ACC112 (cell line): ENCODE data around the gene ASPHD2.
A peak's percentile ranks its signal among the peaks of the same experiment; 100 is the strongest.

Source experiments
- H2AFZ ChIP-seq: fragments of 200-600 bp; sonication (generic); one replicate; pipeline ENCODE4 v1.6.0; 2017; ENCODE audit warnings: antibody characterized with exemption, low read length; ENCODE audit not compliant: unreplicated experiment
- H3K27ac ChIP-seq: fragments of 200-600 bp; sonication (generic); 2 replicates; pipeline ENCODE4 v1.5.1; 2014; ENCODE audit warnings: low read depth, mild to moderate bottlenecking, antibody characterized with exemption, low read length, moderate library complexity
- H3K27me3 ChIP-seq: fragments of 200-600 bp; sonication (generic); 2 replicates; pipeline ENCODE4 v1.6.1; 2014; ENCODE audit warnings: mild to moderate bottlenecking, antibody characterized with exemption, low read length, moderate library complexity, mixed read lengths; ENCODE audit not compliant: insufficient read depth
- H3K36me3 ChIP-seq: fragments of 200-600 bp; sonication (generic); 2 replicates; pipeline ENCODE4 v1.6.1; 2016; ENCODE audit warnings: mild to moderate bottlenecking, antibody characterized with exemption, low read length, moderate library complexity, mixed read lengths; ENCODE audit not compliant: insufficient read depth
- H3K4me1 ChIP-seq: fragments of 200-600 bp; sonication (generic); one replicate; pipeline ENCODE4 v1.6.1; 2016; ENCODE audit warnings: low read length, mixed read lengths; ENCODE audit not compliant: insufficient read depth, unreplicated experiment, control insufficient read depth
- H3K4me3 ChIP-seq: fragments of 200-600 bp; sonication (generic); 2 replicates; pipeline ENCODE4 v1.5.1; 2014; ENCODE audit warnings: mild to moderate bottlenecking, low read depth, low read length
- H3K79me2 ChIP-seq: fragments of 200-600 bp; sonication (generic); one replicate; pipeline ENCODE4 v1.6.0; 2016; ENCODE audit warnings: low read length; ENCODE audit not compliant: control insufficient read depth, unreplicated experiment, insufficient read depth

ASPHD2 gene, protein sequence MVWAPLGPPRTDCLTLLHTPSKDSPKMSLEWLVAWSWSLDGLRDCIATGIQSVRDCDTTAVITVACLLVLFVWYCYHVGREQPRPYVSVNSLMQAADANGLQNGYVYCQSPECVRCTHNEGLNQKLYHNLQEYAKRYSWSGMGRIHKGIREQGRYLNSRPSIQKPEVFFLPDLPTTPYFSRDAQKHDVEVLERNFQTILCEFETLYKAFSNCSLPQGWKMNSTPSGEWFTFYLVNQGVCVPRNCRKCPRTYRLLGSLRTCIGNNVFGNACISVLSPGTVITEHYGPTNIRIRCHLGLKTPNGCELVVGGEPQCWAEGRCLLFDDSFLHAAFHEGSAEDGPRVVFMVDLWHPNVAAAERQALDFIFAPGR

GRCh38 chr22:26428515-26429457, at the start of gene ASPHD2:
Gene ASPHD2, plus strand, starts transcription at chr22:26429260. Its CDS starts 4,356 bp downstream, at chr22:26433616.
- peaks cover 11% of the 10 kb centered on the region for H3K27me3 ChIP-seq
- no peaks in the 10 kb centered on the region for H3K79me2 ChIP-seq
- peak within 1 kb of the TSS; percentile 94 for H2AFZ ChIP-seq
- H3K27ac ChIP-seq = 0 out of 2 replicates have a peak within 1 kb of the TSS, but pooled peaks have one; percentile 3
- peaks cover 4% of the 10 kb centered on the region for H3K4me1 ChIP-seq
- no peaks in the 10 kb centered on the region for H3K36me3 ChIP-seq
- H3K4me3 ChIP-seq = peak within 1 kb of the TSS; percentile 80

DNA sequence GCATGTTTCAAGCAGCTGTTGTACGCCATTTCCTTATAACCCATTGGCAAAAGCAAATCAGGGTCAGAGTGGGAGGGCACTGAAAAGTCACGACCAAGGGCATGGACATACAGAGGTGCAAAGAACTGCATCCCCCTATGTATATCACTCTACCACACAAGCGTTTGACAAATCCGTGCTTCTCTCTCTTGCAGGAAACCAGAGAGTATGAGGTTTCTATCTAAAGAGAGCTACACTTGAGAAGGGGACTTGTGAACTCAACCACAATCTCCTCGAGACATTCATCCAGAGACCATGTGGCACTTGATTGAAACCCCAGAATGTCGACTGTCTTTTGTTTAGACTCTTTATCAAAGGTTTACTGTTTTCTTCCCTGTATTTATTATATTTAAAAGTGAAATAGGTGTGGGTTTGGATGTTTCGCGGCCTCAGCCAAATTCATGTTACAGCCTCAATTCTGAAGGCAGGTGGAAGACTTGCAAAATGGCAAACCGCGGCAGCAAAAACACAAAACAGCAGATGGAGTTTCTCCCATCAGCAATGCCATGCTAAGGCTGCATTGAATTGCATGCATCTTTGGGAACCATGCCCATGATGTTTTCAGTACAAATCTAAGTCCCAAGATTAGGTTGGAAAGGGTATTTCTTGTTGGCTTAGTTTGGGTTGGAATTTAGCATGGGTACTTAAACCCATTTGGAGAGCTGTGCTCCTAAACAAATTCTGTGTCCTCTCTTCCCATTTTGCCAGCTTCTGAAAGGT, 48.8 kb upstream of the ASPHD2 start:
- no peaks in the 10 kb centered on the region for H3K36me3 ChIP-seq
- H3K4me1 ChIP-seq = no peaks in the 10 kb centered on the region
- H3K79me2 ChIP-seq = no peaks in the 10 kb centered on the region
- no peak overlapping the region for H2AFZ ChIP-seq
- H3K27ac ChIP-seq = no peak overlapping the region
- H3K27me3 ChIP-seq = peaks cover 81% of the 10 kb centered on the region
- no peak overlapping the region for H3K4me3 ChIP-seq

DNA sequence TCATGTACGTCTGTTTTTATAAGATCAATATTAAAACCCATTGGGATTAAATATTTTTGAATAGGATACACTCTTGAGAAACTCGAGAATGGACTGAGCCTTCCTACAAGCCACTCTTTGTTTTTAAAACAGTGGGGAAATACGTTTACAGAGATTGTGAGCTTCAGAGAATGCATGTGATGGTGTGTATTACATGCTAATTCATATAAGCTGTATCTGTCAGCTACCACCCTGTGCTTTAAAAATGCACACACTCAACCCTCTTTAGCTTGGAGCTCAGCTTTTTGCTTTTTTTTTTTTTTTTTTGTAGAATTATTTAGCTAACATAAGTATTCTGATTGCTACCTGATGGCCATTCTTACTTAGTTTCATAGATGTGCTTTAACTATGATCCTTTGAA, 46.3 kb upstream of the ASPHD2 start:
- Histone ChIP-seq H3K4me1 (no peaks in the 10 kb centered on the region), H2AFZ (no peak overlapping the region), H3K36me3 (no peaks in the 10 kb centered on the region), H3K27ac (no peak overlapping the region), H3K4me3 (no peak overlapping the region), H3K27me3 (peaks cover 72% of the 10 kb centered on the region), H3K79me2 (no peaks in the 10 kb centered on the region)

DNA sequence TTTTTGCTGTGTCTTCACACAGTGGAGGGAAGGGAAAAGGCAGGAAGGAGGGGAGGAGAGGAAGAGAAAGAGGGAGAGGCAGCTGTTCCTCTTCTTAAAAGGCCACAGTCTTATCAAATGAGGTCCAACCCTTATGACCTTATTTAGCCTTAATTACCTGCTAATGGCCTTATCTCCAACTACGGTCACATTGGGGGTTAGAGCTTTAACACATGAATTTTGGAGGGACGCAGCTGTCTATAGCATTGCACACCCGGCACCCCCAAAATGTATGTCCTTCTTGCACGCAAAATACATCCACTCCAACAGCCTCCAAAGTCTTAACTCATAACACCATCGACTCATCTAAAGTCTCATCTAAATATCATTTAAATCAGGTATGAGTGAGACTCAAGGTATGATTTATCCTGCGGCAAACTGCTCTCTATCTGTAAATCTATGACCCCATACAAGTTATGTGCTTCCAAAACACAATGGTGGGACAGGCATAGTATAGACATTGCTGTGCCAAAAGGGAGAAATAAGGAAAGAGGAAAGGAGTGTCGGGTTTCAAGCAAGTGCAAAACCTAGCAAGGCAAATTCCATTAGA, 45.0 kb upstream of the ASPHD2 start:
- peaks cover 68% of the 10 kb centered on the region for H3K27me3 ChIP-seq
- no peak overlapping the region for H3K4me3 ChIP-seq
- H3K79me2 ChIP-seq = no peaks in the 10 kb centered on the region
- no peaks in the 10 kb centered on the region for H3K36me3 ChIP-seq
- no peak overlapping the region for H3K27ac ChIP-seq
- no peak overlapping the region for H2AFZ ChIP-seq
- no peaks in the 10 kb centered on the region for H3K4me1 ChIP-seq

GRCh38 chr22:26385164-26385563, 43.9 kb upstream of the ASPHD2 start:
- H3K4me1 ChIP-seq = no peaks in the 10 kb centered on the region
- peaks cover 58% of the 10 kb centered on the region for H3K27me3 ChIP-seq
- no peak overlapping the region for H3K27ac ChIP-seq
- H3K4me3 ChIP-seq = no peak overlapping the region
- no peak overlapping the region for H2AFZ ChIP-seq
- H3K79me2 ChIP-seq = no peaks in the 10 kb centered on the region
- H3K36me3 ChIP-seq = no peaks in the 10 kb centered on the region

DNA sequence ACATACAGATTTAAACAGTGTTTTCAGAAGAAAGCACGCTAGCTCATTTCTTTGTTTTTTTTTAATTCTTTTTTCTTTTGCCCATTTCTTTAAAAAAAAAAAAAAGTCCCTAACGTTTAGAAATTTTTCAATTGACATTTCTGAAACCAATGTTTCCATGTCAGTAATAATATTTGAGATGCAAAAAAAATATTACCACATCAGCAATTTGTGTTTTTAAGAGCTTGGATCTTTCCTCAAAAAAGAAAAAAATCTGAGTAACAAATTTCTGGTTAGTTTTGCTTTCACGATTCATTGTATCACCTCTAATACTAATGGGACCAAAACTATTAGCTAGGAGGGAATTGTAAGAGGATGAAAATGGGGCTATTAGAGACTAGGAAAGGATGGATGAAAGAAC, 39.9 kb upstream of the ASPHD2 start:
- Histone ChIP-seq H3K4me1 (no peaks in the 10 kb centered on the region), H3K79me2 (no peaks in the 10 kb centered on the region), H2AFZ (no peak overlapping the region), H3K27me3 (peaks cover 21% of the 10 kb centered on the region), H3K27ac (no peak overlapping the region), H3K4me3 (no peak overlapping the region), H3K36me3 (no peaks in the 10 kb centered on the region)

DNA sequence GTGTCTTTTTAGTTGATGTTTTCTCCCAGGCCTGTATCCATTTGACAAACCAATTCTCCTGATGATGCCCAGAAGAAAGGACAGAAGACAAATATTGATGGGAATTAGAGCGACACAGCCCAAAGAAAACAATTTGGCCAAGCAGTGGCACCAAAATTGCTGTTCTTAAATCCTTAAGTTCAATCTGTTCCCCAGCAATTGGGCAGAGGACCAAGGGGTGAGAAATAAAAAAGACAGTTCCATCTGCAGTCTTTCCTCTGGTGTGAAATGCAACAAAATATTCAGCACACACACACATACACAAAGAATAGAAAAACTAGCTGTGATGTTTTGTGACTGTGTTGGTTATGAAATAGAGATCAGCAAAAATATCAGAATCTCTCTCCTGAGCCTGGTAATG, 38.0 kb upstream of the ASPHD2 start:
- Histone ChIP-seq H3K36me3 (no peaks in the 10 kb centered on the region), H3K4me1 (no peaks in the 10 kb centered on the region), H3K27me3 (peaks cover 10% of the 10 kb centered on the region; the same call in 1 of the 2 replicates), H3K79me2 (no peaks in the 10 kb centered on the region), H3K27ac (no peak overlapping the region), H3K4me3 (no peak overlapping the region), H2AFZ (no peak overlapping the region)

DNA sequence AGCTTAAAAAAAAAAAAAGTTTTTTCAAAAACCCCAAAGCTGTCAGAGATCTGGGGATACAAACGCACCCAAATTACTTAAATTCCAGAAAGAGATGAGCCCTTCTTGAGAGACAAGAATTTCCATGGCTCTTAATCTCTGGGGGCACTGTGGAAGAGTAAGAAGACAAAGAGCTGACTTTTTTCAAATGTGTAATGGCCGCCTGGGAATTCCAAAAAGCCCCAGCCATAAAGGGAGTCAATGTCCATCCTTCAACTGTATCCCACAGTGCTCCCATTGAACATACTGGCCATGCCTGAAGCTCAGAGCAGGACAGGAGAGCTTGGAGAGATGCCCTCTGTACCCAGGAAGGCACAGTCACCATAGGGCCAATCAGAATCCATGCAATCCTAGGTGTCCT, 37.4 kb upstream of the ASPHD2 start:
- Histone ChIP-seq H3K79me2 (no peaks in the 10 kb centered on the region), H3K27ac (no peak overlapping the region), H3K4me3 (no peak overlapping the region), H3K36me3 (no peaks in the 10 kb centered on the region), H2AFZ (no peak overlapping the region), H3K27me3 (peaks cover 10% of the 10 kb centered on the region; the same call in 1 of the 2 replicates), H3K4me1 (no peaks in the 10 kb centered on the region)

DNA sequence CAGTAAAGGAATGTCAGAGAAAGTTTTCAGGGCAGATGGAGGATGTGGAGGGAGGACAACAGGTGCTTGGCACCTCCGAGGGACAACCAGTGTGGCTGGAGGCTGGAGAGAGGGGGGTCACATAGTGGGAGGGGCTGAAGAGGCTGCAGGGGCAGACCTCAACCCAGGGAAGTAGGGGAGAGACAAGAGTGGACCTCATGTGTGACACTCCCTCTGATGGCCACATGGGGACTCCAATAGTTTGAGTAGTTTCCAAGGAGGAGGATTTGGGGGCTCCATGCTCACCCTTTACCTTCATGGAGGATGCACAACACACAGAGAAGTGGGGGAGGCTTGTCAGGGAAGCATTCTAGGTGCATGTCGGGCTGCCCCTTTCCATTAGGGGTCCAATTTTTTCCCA, 35.1 kb upstream of the ASPHD2 start:
- H3K36me3 ChIP-seq = no peaks in the 10 kb centered on the region
- H3K27me3 ChIP-seq = peaks cover under 1% of the 10 kb centered on the region; the same call in 1 of the 2 replicates
- no peak overlapping the region for H2AFZ ChIP-seq
- no peak overlapping the region for H3K27ac ChIP-seq
- no peaks in the 10 kb centered on the region for H3K79me2 ChIP-seq
- no peaks in the 10 kb centered on the region for H3K4me1 ChIP-seq
- H3K4me3 ChIP-seq = no peak overlapping the region

GRCh38 chr22:26394777-26395176, 34.3 kb upstream of the ASPHD2 start:
- H3K27ac ChIP-seq = no peak overlapping the region

More at GRCh38 chr22:26394777-26395176, 34.3 kb upstream of the ASPHD2 start:
- H3K79me2 ChIP-seq = no peaks in the 10 kb centered on the region
- no peaks in the 10 kb centered on the region for H3K4me1 ChIP-seq
- no peaks in the 10 kb centered on the region for H3K36me3 ChIP-seq
- no peak overlapping the region for H2AFZ ChIP-seq
- no peaks in the 10 kb centered on the region for H3K27me3 ChIP-seq
- no peak overlapping the region for H3K4me3 ChIP-seq
